Measurements from ENCODE around the gene TTLL10. TPM values are rescaled to one million over a fixed set of nuclear protein-coding genes. Genes with fewer than 3 reads are reported as not detected.

TTLL10 gene
- total RNA-seq, 1 experiment from 2014 or later, result 6.6 TPM

- no peak for DNase-seq (ENCODE audit: low spot score)
These were observed 72.3 kb downstream of the TTLL10 start for GRCh38 chr1:1245817-1246576.

- DNase-seq (ENCODE audit: low spot score), result no peak
These were observed 73.1 kb downstream of the TTLL10 start, which contains the start of gene C1QTNF12 for GRCh38 chr1:1246577-1247340. TSS of gene C1QTNF12 (minus strand) at chr1:1246722. CDS start at chr1:1246690, 32 bp downstream.

- no peak for DNase-seq (ENCODE audit: low spot score)
These were observed 73.7 kb downstream of the TTLL10 start for GRCh38 chr1:1247341-1247913.

Small RNA genes within 50 kb of the gene (small RNA-seq; reads per million reads assigned to genes)
- gene MIR200A (30.0 reads per million, percentile 93 among the genes with 10 or more reads in this experiment), gene MIR200B (242 reads per million, percentile 98 among the genes with 10 or more reads in this experiment), gene MIR429 (38.7 reads per million, percentile 94 among the genes with 10 or more reads in this experiment)

Other genes starting within 250 kb of the TTLL10 start
- 0.10 TPM in 1 of 2 replicates, not detected in the other for gene SAMD11, start 250.0 kb upstream of the TTLL10 start, total RNA-seq (2014; rRNA removed; shearing (Covaris generic))
- 223 and 226 TPM in 2 replicates for gene NOC2L, start 214.6 kb upstream of the TTLL10 start, total RNA-seq (2014; rRNA removed; shearing (Covaris generic))
- 33.4 and 44.4 TPM in 2 replicates for gene KLHL17, start 213.3 kb upstream of the TTLL10 start, total RNA-seq (2014; rRNA removed; shearing (Covaris generic))
- gene PLEKHN1, start 207.4 kb upstream of the TTLL10 start, total RNA-seq (2014; rRNA removed; shearing (Covaris generic)), result 2.4 and 9.3 TPM in 2 replicates
- 0.03 TPM in 1 of 2 replicates, not detected in the other for gene PERM1, start 191.8 kb upstream of the TTLL10 start, total RNA-seq (2014; rRNA removed; shearing (Covaris generic))
- gene HES4, start 173.8 kb upstream of the TTLL10 start, total RNA-seq (2014; rRNA removed; shearing (Covaris generic)), result 110 and 139 TPM in 2 replicates
- gene ISG15, start 160.4 kb upstream of the TTLL10 start, total RNA-seq (2014; rRNA removed; shearing (Covaris generic)), result 706 and 895 TPM in 2 replicates
- 683 and 894 TPM in 2 replicates for gene AGRN, start 153.8 kb upstream of the TTLL10 start, total RNA-seq (2014; rRNA removed; shearing (Covaris generic))
- gene RNF223, start 99.6 kb upstream of the TTLL10 start, total RNA-seq (2014; rRNA removed; shearing (Covaris generic)), result 16.2 and 16.5 TPM in 2 replicates
- 61.4 and 67.6 TPM in 2 replicates for gene C1orf159, start 57.8 kb upstream of the TTLL10 start, total RNA-seq (2014; rRNA removed; shearing (Covaris generic))
- gene TNFRSF18, start 32.7 kb downstream of the TTLL10 start, total RNA-seq (2014; rRNA removed; shearing (Covaris generic)), result 0.42 TPM in 1 of 2 replicates, not detected in the other
- not detected in 2 replicates for gene TNFRSF4, start 40.3 kb downstream of the TTLL10 start, total RNA-seq (2014; rRNA removed; shearing (Covaris generic))
- 163 and 188 TPM in 2 replicates for gene SDF4, start 58.1 kb downstream of the TTLL10 start, total RNA-seq (2014; rRNA removed; shearing (Covaris generic))
- gene B3GALT6, start 58.4 kb downstream of the TTLL10 start, total RNA-seq (2014; rRNA removed; shearing (Covaris generic)), result 84.2 and 87.7 TPM in 2 replicates
- gene C1QTNF12, start 72.8 kb downstream of the TTLL10 start, total RNA-seq (2014; rRNA removed; shearing (Covaris generic)), result 4.1 and 6.0 TPM in 2 replicates
- gene UBE2J2, start 100.0 kb downstream of the TTLL10 start, total RNA-seq (2014; rRNA removed; shearing (Covaris generic)), result 93.1 and 94.4 TPM in 2 replicates
- gene SCNN1D, start 106.6 kb downstream of the TTLL10 start, total RNA-seq (2014; rRNA removed; shearing (Covaris generic)), result 0.48 and 0.50 TPM in 2 replicates
- 104 and 113 TPM in 2 replicates for gene ACAP3, start 134.1 kb downstream of the TTLL10 start, total RNA-seq (2014; rRNA removed; shearing (Covaris generic))
- gene PUSL1, start 134.7 kb downstream of the TTLL10 start, total RNA-seq (2014; rRNA removed; shearing (Covaris generic)), result 152 and 157 TPM in 2 replicates
- 174 and 200 TPM in 2 replicates for gene INTS11, start 150.8 kb downstream of the TTLL10 start, total RNA-seq (2014; rRNA removed; shearing (Covaris generic))
- 62.5 and 70.5 TPM in 2 replicates for gene CPTP, start 150.9 kb downstream of the TTLL10 start, total RNA-seq (2014; rRNA removed; shearing (Covaris generic))
- gene TAS1R3, start 157.4 kb downstream of the TTLL10 start, total RNA-seq (2014; rRNA removed; shearing (Covaris generic)), result 0.89 and 1.6 TPM in 2 replicates
- 246 and 269 TPM in 2 replicates for gene DVL1, start 175.5 kb downstream of the TTLL10 start, total RNA-seq (2014; rRNA removed; shearing (Covaris generic))
- not detected in 2 replicates for gene MXRA8, start 184.7 kb downstream of the TTLL10 start, total RNA-seq (2014; rRNA removed; shearing (Covaris generic))
- gene AURKAIP1, start 201.3 kb downstream of the TTLL10 start, total RNA-seq (2014; rRNA removed; shearing (Covaris generic)), result 377 and 383 TPM in 2 replicates
- 200 and 243 TPM in 2 replicates for gene CCNL2, start 225.5 kb downstream of the TTLL10 start, total RNA-seq (2014; rRNA removed; shearing (Covaris generic))
- 235 and 276 TPM in 2 replicates for gene MRPL20, start 233.4 kb downstream of the TTLL10 start, total RNA-seq (2014; rRNA removed; shearing (Covaris generic))
- 0.44 and 1.4 TPM in 2 replicates for gene ANKRD65, start 247.4 kb downstream of the TTLL10 start, total RNA-seq (2014; rRNA removed; shearing (Covaris generic))